ENCODE measurements around the gene TNNT3.

The TNNT3 gene

GRCh38 chr11:1892116-1892515, 27.4 kb upstream of the TNNT3 start:
- H3K4me3 ChIP-seq (ENCODE audit: low read depth, low read length), result no peak overlapping the region
- no peaks in the 10 kb centered on the region for H3K4me1 ChIP-seq (ENCODE audit: control insufficient read depth, insufficient read depth, low read length)
- no peak overlapping the region for H3K9ac ChIP-seq (ENCODE audit: low read depth, low read length)
- H3K36me3 ChIP-seq (ENCODE audit: control insufficient read depth, insufficient read depth, low read length), result no peaks in the 10 kb centered on the region
- no peaks in the 10 kb centered on the region for H3K9me3 ChIP-seq (ENCODE audit: control insufficient read depth, insufficient read depth, low read length)
- no peaks in the 10 kb centered on the region for H3K27me3 ChIP-seq (ENCODE audit: control insufficient read depth, insufficient read depth, low read length)

- no peaks in the 10 kb centered on the region for H3K9me3 ChIP-seq (ENCODE audit: control insufficient read depth, insufficient read depth, low read length)
- H3K9ac ChIP-seq (ENCODE audit: low read depth, low read length), result no peak overlapping the region
- H3K27me3 ChIP-seq (ENCODE audit: control insufficient read depth, insufficient read depth, low read length), result no peaks in the 10 kb centered on the region
- no peak overlapping the region for H3K4me3 ChIP-seq (ENCODE audit: low read depth, low read length)
- no peaks in the 10 kb centered on the region for H3K36me3 ChIP-seq (ENCODE audit: control insufficient read depth, insufficient read depth, low read length)
- H3K4me1 ChIP-seq (ENCODE audit: control insufficient read depth, insufficient read depth, low read length), result no peaks in the 10 kb centered on the region
Observed at GRCh38 chr11:1892558-1892957, 26.9 kb upstream of the TNNT3 start.

GRCh38 chr11:1893581-1894359, 25.7 kb upstream of the TNNT3 start:
- H3K4me3 ChIP-seq (ENCODE audit: low read depth, low read length), result no peak overlapping the region
- no peaks in the 10 kb centered on the region for H3K9me3 ChIP-seq (ENCODE audit: control insufficient read depth, insufficient read depth, low read length)

GRCh38 chr11:1894759-1895158, 24.7 kb upstream of the TNNT3 start:
- H3K27me3 ChIP-seq (ENCODE audit: control insufficient read depth, insufficient read depth, low read length), result no peaks in the 10 kb centered on the region

More at GRCh38 chr11:1893581-1894359, 25.7 kb upstream of the TNNT3 start:
- Histone ChIP-seq H3K4me1 (ENCODE audit: control insufficient read depth, insufficient read depth, low read length) (no peaks in the 10 kb centered on the region), H3K27me3 (ENCODE audit: control insufficient read depth, insufficient read depth, low read length) (no peaks in the 10 kb centered on the region), H3K36me3 (ENCODE audit: control insufficient read depth, insufficient read depth, low read length) (no peaks in the 10 kb centered on the region), H3K9ac (ENCODE audit: low read depth, low read length) (no peak overlapping the region)

GRCh38 chr11:1896468-1896867, 23.0 kb upstream of the TNNT3 start:
- no peaks in the 10 kb centered on the region for H3K4me1 ChIP-seq (ENCODE audit: control insufficient read depth, insufficient read depth, low read length)
- no peak overlapping the region for H3K4me3 ChIP-seq (ENCODE audit: low read depth, low read length)
- H3K27me3 ChIP-seq (ENCODE audit: control insufficient read depth, insufficient read depth, low read length), result no peaks in the 10 kb centered on the region
- H3K36me3 ChIP-seq (ENCODE audit: control insufficient read depth, insufficient read depth, low read length), result no peaks in the 10 kb centered on the region
- no peaks in the 10 kb centered on the region for H3K9me3 ChIP-seq (ENCODE audit: control insufficient read depth, insufficient read depth, low read length)
- no peak overlapping the region for H3K9ac ChIP-seq (ENCODE audit: low read depth, low read length)

More at GRCh38 chr11:1894759-1895158, 24.7 kb upstream of the TNNT3 start:
- Histone ChIP-seq H3K9ac (ENCODE audit: low read depth, low read length) (no peak overlapping the region), H3K9me3 (ENCODE audit: control insufficient read depth, insufficient read depth, low read length) (no peaks in the 10 kb centered on the region), H3K4me1 (ENCODE audit: control insufficient read depth, insufficient read depth, low read length) (no peaks in the 10 kb centered on the region), H3K4me3 (ENCODE audit: low read depth, low read length) (no peak overlapping the region), H3K36me3 (ENCODE audit: control insufficient read depth, insufficient read depth, low read length) (no peaks in the 10 kb centered on the region)

- Histone ChIP-seq H3K27me3 (ENCODE audit: control insufficient read depth, insufficient read depth, low read length) (no peaks in the 10 kb centered on the region), H3K36me3 (ENCODE audit: control insufficient read depth, insufficient read depth, low read length) (no peaks in the 10 kb centered on the region), H3K4me1 (ENCODE audit: control insufficient read depth, insufficient read depth, low read length) (no peaks in the 10 kb centered on the region), H3K9ac (ENCODE audit: low read depth, low read length) (no peak overlapping the region), H3K9me3 (ENCODE audit: control insufficient read depth, insufficient read depth, low read length) (no peaks in the 10 kb centered on the region), H3K4me3 (ENCODE audit: low read depth, low read length) (no peak overlapping the region)
Observed at GRCh38 chr11:1896923-1897322, 22.6 kb upstream of the TNNT3 start.

GRCh38 chr11:1899090-1899489, 20.4 kb upstream of the TNNT3 start:
- no peak overlapping the region for H3K4me3 ChIP-seq (ENCODE audit: low read depth, low read length)
- no peaks in the 10 kb centered on the region for H3K27me3 ChIP-seq (ENCODE audit: control insufficient read depth, insufficient read depth, low read length)
- H3K9ac ChIP-seq (ENCODE audit: low read depth, low read length), result no peak overlapping the region

GRCh38 chr11:1899686-1900085, 19.8 kb upstream of the TNNT3 start:
- Histone ChIP-seq H3K9ac (ENCODE audit: low read depth, low read length) (no peak overlapping the region), H3K4me1 (ENCODE audit: control insufficient read depth, insufficient read depth, low read length) (no peaks in the 10 kb centered on the region), H3K36me3 (ENCODE audit: control insufficient read depth, insufficient read depth, low read length) (no peaks in the 10 kb centered on the region), H3K9me3 (ENCODE audit: control insufficient read depth, insufficient read depth, low read length) (no peaks in the 10 kb centered on the region), H3K27me3 (ENCODE audit: control insufficient read depth, insufficient read depth, low read length) (no peaks in the 10 kb centered on the region), H3K4me3 (ENCODE audit: low read depth, low read length) (no peak overlapping the region)

More at GRCh38 chr11:1899090-1899489, 20.4 kb upstream of the TNNT3 start:
- no peaks in the 10 kb centered on the region for H3K9me3 ChIP-seq (ENCODE audit: control insufficient read depth, insufficient read depth, low read length)
- no peaks in the 10 kb centered on the region for H3K4me1 ChIP-seq (ENCODE audit: control insufficient read depth, insufficient read depth, low read length)
- H3K36me3 ChIP-seq (ENCODE audit: control insufficient read depth, insufficient read depth, low read length), result no peaks in the 10 kb centered on the region

- H3K36me3 ChIP-seq (ENCODE audit: control insufficient read depth, insufficient read depth, low read length), result no peaks in the 10 kb centered on the region
- H3K9me3 ChIP-seq (ENCODE audit: control insufficient read depth, insufficient read depth, low read length), result no peaks in the 10 kb centered on the region
- H3K27me3 ChIP-seq (ENCODE audit: control insufficient read depth, insufficient read depth, low read length), result no peaks in the 10 kb centered on the region
- H3K4me3 ChIP-seq (ENCODE audit: low read depth, low read length), result no peak overlapping the region
- H3K4me1 ChIP-seq (ENCODE audit: control insufficient read depth, insufficient read depth, low read length), result peaks cover 2% of the 10 kb centered on the region
- H3K9ac ChIP-seq (ENCODE audit: low read depth, low read length), result no peak overlapping the region
Observed at GRCh38 chr11:1906181-1906580, 13.3 kb upstream of the TNNT3 start.

GRCh38 chr11:1906611-1907423, 12.7 kb upstream of the TNNT3 start:
- H3K9ac ChIP-seq (ENCODE audit: low read depth, low read length), result no peak overlapping the region
- H3K27me3 ChIP-seq (ENCODE audit: control insufficient read depth, insufficient read depth, low read length), result no peaks in the 10 kb centered on the region
- H3K36me3 ChIP-seq (ENCODE audit: control insufficient read depth, insufficient read depth, low read length), result no peaks in the 10 kb centered on the region
- no peak overlapping the region for H3K4me3 ChIP-seq (ENCODE audit: low read depth, low read length)
- no peaks in the 10 kb centered on the region for H3K9me3 ChIP-seq (ENCODE audit: control insufficient read depth, insufficient read depth, low read length)
- peaks cover 2% of the 10 kb centered on the region for H3K4me1 ChIP-seq (ENCODE audit: control insufficient read depth, insufficient read depth, low read length)

- no peaks in the 10 kb centered on the region for H3K36me3 ChIP-seq (ENCODE audit: control insufficient read depth, insufficient read depth, low read length)
- H3K4me1 ChIP-seq (ENCODE audit: control insufficient read depth, insufficient read depth, low read length), result peaks cover 2% of the 10 kb centered on the region
- no peak overlapping the region for H3K4me3 ChIP-seq (ENCODE audit: low read depth, low read length)
- H3K27me3 ChIP-seq (ENCODE audit: control insufficient read depth, insufficient read depth, low read length), result no peaks in the 10 kb centered on the region
- no peaks in the 10 kb centered on the region for H3K9me3 ChIP-seq (ENCODE audit: control insufficient read depth, insufficient read depth, low read length)
- no peak overlapping the region for H3K9ac ChIP-seq (ENCODE audit: low read depth, low read length)
Observed at GRCh38 chr11:1908618-1909017, 10.9 kb upstream of the TNNT3 start.

- Histone ChIP-seq H3K4me3 (ENCODE audit: low read depth, low read length) (no peak overlapping the region), H3K9ac (ENCODE audit: low read depth, low read length) (no peak overlapping the region), H3K36me3 (ENCODE audit: control insufficient read depth, insufficient read depth, low read length) (no peaks in the 10 kb centered on the region), H3K4me1 (ENCODE audit: control insufficient read depth, insufficient read depth, low read length) (peaks cover 2% of the 10 kb centered on the region), H3K27me3 (ENCODE audit: control insufficient read depth, insufficient read depth, low read length) (no peaks in the 10 kb centered on the region), H3K9me3 (ENCODE audit: control insufficient read depth, insufficient read depth, low read length) (no peaks in the 10 kb centered on the region)
Observed at GRCh38 chr11:1909524-1909923, 10.0 kb upstream of the TNNT3 start.

Data from iPS-15b (cell line).